Spleen (tissue), 13 donors: ENCODE measurements around the gene DCAF4L1. TPM values are rescaled to one million over a fixed set of nuclear protein-coding genes. Genes with fewer than 3 reads are reported as not detected.

Experiments used
- DNase-seq: peaks from one replicate; pipeline ENCODE4 v3.0.0-alpha.2; 2020
- H3K27ac ChIP-seq, 8 donors: fragments of 200-600 bp; sonication (generic) in 7 of 8; 1 replicate in 4 of 8; 2 replicates in 4 of 8; pipeline versions ENCODE4 v1.5.0 to v1.8.0; 2016 to 2021; ENCODE audit warnings: inconsistent platforms in 4 of 8, mild to moderate bottlenecking in 4 of 8, moderate library complexity in 1 of 8
- H3K27me3 ChIP-seq, 7 donors: fragments of 200-600 bp; sonication (generic) in 6 of 7; replicated peaks in 1 of 7; 1 replicate in 4 of 7; 2 replicates in 3 of 7; pipeline versions ENCODE4 v1.5.0 to v1.8.0; 2016 to 2021; ENCODE audit warnings: inconsistent platforms in 3 of 7, mild to moderate bottlenecking in 1 of 7
- H3K36me3 ChIP-seq, 6 donors: fragments of 200-600 bp; sonication (generic) in 5 of 6; 1 replicate in 4 of 6; 2 replicates in 2 of 6; pipeline versions ENCODE4 v1.5.0 to v1.8.0; 2016 to 2021; ENCODE audit warnings: inconsistent platforms in 2 of 6
- H3K4me1 ChIP-seq, 6 donors: fragments of 200-600 bp; sonication (generic) in 5 of 6; 1 replicate in 3 of 6; 2 replicates in 3 of 6; pipeline versions ENCODE4 v1.5.0 to v1.8.0; 2016 to 2021; ENCODE audit warnings: inconsistent platforms in 3 of 6
- H3K4me3 ChIP-seq, 8 donors: fragments of 200-600 bp; sonication (generic) in 7 of 8; 1 replicate in 4 of 8; 2 replicates in 4 of 8; pipeline versions ENCODE4 v1.5.0 to v1.8.0; 2016 to 2021; ENCODE audit warnings: inconsistent platforms in 4 of 8, mild to moderate bottlenecking in 4 of 8, moderate library complexity in 2 of 8
- H3K9me3 ChIP-seq, 8 donors: fragments of 200-600 bp; sonication (generic) in 7 of 8; 1 replicate in 4 of 8; 2 replicates in 4 of 8; pipeline versions ENCODE4 v1.5.0 to v1.8.0; 2016 to 2021; ENCODE audit warnings: inconsistent platforms in 4 of 8
- POLR2A ChIP-seq, 3 donors: fragments of 450-650 bp; IDR thresholded peaks; one replicate each; pipeline ENCODE4 v1.5.1; 2017; ENCODE audit warnings: antibody characterized with exemption in 3 of 3, mild to moderate bottlenecking in 1 of 3
- POLR2AphosphoS5 ChIP-seq, 3 donors: sonication (generic); formaldehyde crosslinking; IDR thresholded peaks; one replicate each; pipeline ENCODE4 v1.5.1; 2017; ENCODE audit warnings: antibody characterized with exemption in 3 of 3
- WGBS, 5 donors: extraction: QIAGEN DNeasy Blood & Tissue Kit in 3 of 5; methylation state at CpG; one replicate each; pipeline versions ENCODE4 v1.1.5 to v1.1.7; 2013 to 2018; 5-methylcytosine and 5-hydroxymethylcytosine counted together
- intact Hi-C: fragments of 100-400 bp; cut with DNase I; formaldehyde crosslinking; loops from one replicate; pipeline ENCODE4 v1.15.0; 2023; ENCODE audit warnings: low total_unique reads
- long read RNA-seq, 2 donors: transcript quantifications; one replicate each; lab custom pipeline, GENCODE V29; 2026
- polyA plus RNA-seq, 3 donors: library from polyadenylated mRNA; stranded (reverse); fragments of 200-250 nt; gene quantifications; one replicate each; pipeline ENCODE4 v1.2.1, GENCODE V29; 2013
- total RNA-seq, 7 donors: library from RNA; depleted of rRNA in 3 of 7; stranded (reverse); fragments of >200 nt in 3 of 7; fragmentation: NEBNext Ultra II Directional in 4 of 7; extraction: Animal tissue kit (Norgen Biotek cat#: 25700) in 4 of 7; gene quantifications; one replicate each; pipeline versions ENCODE4 v1.1.0 to v1.2.1, GENCODE V29; 2016 to 2021
- TF ChIP-seq, protein P1 (sequence below), 11 experiments: fragments of 200-600 bp in 7 of 11; fragments of 450-650 bp in 4 of 11; sonication (generic) in 4 of 11; IDR thresholded peaks in 8 of 11; conservative IDR thresholded peaks in 3 of 11; 1 replicate in 7 of 11; 2 replicates in 4 of 11; pipeline versions ENCODE4 v1.4.0 to v1.8.0; 2016 to 2021; ENCODE audit warnings: antibody characterized with exemption in 11 of 11, inconsistent platforms in 4 of 11, mild to moderate bottlenecking in 1 of 11
- donor health status: healthy with polysubstance abuse.
- donor health status: DM: no; HTN: no; CAD: no; lungs with moderate emphysema.
- donor health status: DM: no; HTN: no; CAD: no.
- donor health status: Bipolar disorder and iron deficiency.
- donor health status: healthy.
- donor health status: DM: no; HTN: no; CAD: no.
- donor health status: DM: yes; HTN: yes; CAD: no.

The DCAF4L1 gene, protein sequence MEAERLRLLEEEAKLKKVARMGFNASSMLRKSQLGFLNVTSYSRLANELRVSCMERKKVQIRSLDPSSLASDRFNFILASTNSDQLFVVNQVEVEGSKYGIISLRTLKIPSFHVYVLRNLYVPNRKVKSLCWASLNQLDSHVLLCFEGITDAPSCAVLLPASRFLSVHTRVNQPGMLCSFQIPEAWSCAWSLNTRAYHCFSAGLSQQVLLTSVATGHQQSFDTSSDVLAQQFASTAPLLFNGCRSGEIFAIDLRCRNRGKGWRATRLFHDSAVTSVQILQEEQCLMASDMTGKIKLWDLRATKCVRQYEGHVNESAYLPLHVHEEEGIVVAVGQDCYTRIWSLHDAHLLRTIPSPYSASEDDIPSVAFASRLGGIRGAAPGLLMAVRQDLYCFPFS
- total RNA-seq (1 to 10 TPM in 2 of 7 donors, under 1 TPM in 5; 0.37 to 2.5 (median 0.79) TPM), polyA plus RNA-seq (under 1 TPM; 0.15 to 0.20 (median 0.16) TPM)
- long read RNA-seq, donor 1: 0 reads
- long read RNA-seq, donor 2: 0 reads

- no peaks in the 10 kb centered on the region for H3K4me1 ChIP-seq
- intact Hi-C loops: no loop called here
- H3K9me3 ChIP-seq: no peaks in the 10 kb centered on the region
- H3K36me3 ChIP-seq: no peaks in the 10 kb centered on the region
- 60 to 75% (median 69%) methylated on average over 12 of the region's 12 CpGs for WGBS, 5 donors
- no peak within 1 kb of the TSS for H3K27ac ChIP-seq
- no peaks in the 10 kb centered on the region for H3K27me3 ChIP-seq
- DNase-seq: no peak
- TF ChIP-seq, protein P1, sequence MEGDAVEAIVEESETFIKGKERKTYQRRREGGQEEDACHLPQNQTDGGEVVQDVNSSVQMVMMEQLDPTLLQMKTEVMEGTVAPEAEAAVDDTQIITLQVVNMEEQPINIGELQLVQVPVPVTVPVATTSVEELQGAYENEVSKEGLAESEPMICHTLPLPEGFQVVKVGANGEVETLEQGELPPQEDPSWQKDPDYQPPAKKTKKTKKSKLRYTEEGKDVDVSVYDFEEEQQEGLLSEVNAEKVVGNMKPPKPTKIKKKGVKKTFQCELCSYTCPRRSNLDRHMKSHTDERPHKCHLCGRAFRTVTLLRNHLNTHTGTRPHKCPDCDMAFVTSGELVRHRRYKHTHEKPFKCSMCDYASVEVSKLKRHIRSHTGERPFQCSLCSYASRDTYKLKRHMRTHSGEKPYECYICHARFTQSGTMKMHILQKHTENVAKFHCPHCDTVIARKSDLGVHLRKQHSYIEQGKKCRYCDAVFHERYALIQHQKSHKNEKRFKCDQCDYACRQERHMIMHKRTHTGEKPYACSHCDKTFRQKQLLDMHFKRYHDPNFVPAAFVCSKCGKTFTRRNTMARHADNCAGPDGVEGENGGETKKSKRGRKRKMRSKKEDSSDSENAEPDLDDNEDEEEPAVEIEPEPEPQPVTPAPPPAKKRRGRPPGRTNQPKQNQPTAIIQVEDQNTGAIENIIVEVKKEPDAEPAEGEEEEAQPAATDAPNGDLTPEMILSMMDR (IDR thresholded peaks at IDR 0.05 in 8 of 11, conservative IDR thresholded peaks at IDR 0.05 in 3 of 11): no peak
- no peak within 1 kb of the TSS for H3K4me3 ChIP-seq
Observed at GRCh38 chr4:41981456-41981855, at the start of gene DCAF4L1. Gene DCAF4L1 (plus strand): TSS chr4:41981756. CDS start chr4:41981793, 37 bp downstream.

GRCh38 chr4:41932988-41933387 is 48.6 kb upstream of the DCAF4L1 start:
- peaks cover 15 to 41% (median 28%) of the 10 kb centered on the region in 6 donors for H3K4me1 ChIP-seq
- H3K4me3 ChIP-seq: no peak overlapping the region
- DNase-seq: no peak
- WGBS, 5 donors: 73 to 84% (median 78%) methylated on average over 3 of the region's 3 CpGs
- H3K27ac ChIP-seq: no peak overlapping the region
- TF ChIP-seq POLR2A (IDR thresholded peaks at IDR 0.05) (no peak), POLR2AphosphoS5 (IDR thresholded peaks at IDR 0.05) (no peak)
- TF ChIP-seq, protein P1 (IDR thresholded peaks at IDR 0.05 in 8 of 11, conservative IDR thresholded peaks at IDR 0.05 in 3 of 11): no peak
- no peaks in the 10 kb centered on the region for H3K27me3 ChIP-seq
- H3K36me3 ChIP-seq: no peaks in the 10 kb centered on the region
- H3K9me3 ChIP-seq: no peaks in the 10 kb centered on the region
- intact Hi-C loops: no loop called here

DNA sequence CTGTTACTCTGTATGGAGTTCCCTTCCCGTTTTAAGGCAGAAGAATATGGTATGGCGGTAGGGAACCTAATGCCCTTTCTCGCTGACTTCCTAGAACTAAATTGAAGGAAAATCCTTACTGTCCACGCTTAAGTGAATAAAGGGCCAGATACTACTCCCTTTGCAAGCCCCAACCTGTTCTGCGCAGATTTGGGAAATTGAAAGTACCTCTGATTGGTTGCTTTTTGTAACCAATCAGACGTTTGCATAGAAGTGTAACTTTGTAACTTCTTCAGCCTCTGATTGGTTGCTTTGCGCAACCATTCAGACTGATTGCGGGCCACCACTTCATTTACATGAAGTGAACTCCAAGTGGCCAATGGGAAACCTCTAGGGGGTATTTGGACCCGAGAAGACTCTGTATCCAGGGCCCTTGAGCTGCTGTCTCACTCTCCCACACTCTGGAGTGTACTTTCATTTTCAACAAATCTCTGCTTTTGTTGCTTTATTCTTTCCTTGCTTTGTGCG is 47.5 kb upstream of the DCAF4L1 start:
- H3K27me3 ChIP-seq: no peaks in the 10 kb centered on the region
- peaks cover 0 to 8% (median 0%) of the 10 kb centered on the region in 6 donors for H3K36me3 ChIP-seq
- DNase-seq: no peak
- WGBS, 5 donors: 87 to 94% (median 89%) methylated on average over 10 of the region's 10 CpGs
- peaks cover 15 to 52% (median 38%) of the 10 kb centered on the region in 6 donors for H3K4me1 ChIP-seq
- peak overlapping the region in 7 of 8 donors; percentile 79 to 94 (median 89) for H3K27ac ChIP-seq
- no peaks in the 10 kb centered on the region for H3K9me3 ChIP-seq
- intact Hi-C loops: no loop called here
- H3K4me3 ChIP-seq: peak overlapping the region in 6 of 8 donors; percentile 85 to 98 (median 96)
- TF ChIP-seq POLR2A (IDR thresholded peaks at IDR 0.05) (no peak), POLR2AphosphoS5 (IDR thresholded peaks at IDR 0.05) (no peak)
- TF ChIP-seq, protein P1 (IDR thresholded peaks at IDR 0.05 in 8 of 11, conservative IDR thresholded peaks at IDR 0.05 in 3 of 11): no peak

GRCh38 chr4:41934514-41934900 is 47.0 kb upstream of the DCAF4L1 start:
- no peak for TF ChIP-seq POLR2A (IDR thresholded peaks at IDR 0.05)
- Histone ChIP-seq H3K27me3 (no peaks in the 10 kb centered on the region), H3K9me3 (no peaks in the 10 kb centered on the region), H3K36me3 (peaks cover 0 to 12% (median 2%) of the 10 kb centered on the region in 6 donors), H3K4me3 (peak overlapping the region; percentile 85 to 100 (median 97)), H3K4me1 (peaks cover 15 to 57% (median 40%) of the 10 kb centered on the region in 6 donors), H3K27ac (peak overlapping the region in 7 of 8 donors; percentile 79 to 94 (median 89))
- 58 to 87% (median 75%) methylated on average over 9 of the region's 9 CpGs for WGBS, 5 donors
- DNase-seq: no peak
- intact Hi-C loops: no loop called here
